SK-N-MC (cell line): ENCODE data around the gene ESYT1.

Source experiments
- DNase-seq: peaks from one replicate; pipeline ENCODE4 v3.0.0-alpha.2; 2011; ENCODE audit warnings: low read depth, low spot score
- H3K27ac ChIP-seq: fragments of 200-600 bp; sonication (generic); 2 replicates; pipeline ENCODE4 v1.5.1; 2016; ENCODE audit warnings: mixed run types
- H3K36me3 ChIP-seq: fragments of 200-600 bp; sonication (generic); 2 replicates; pipeline ENCODE4 v1.6.1; 2017; ENCODE audit warnings: antibody characterized with exemption, low read length, mixed read lengths; ENCODE audit not compliant: insufficient read depth
- H3K4me3 ChIP-seq: fragments of 200-600 bp; sonication (generic); 2 replicates; pipeline ENCODE4 v1.5.1; 2016
- H3K9ac ChIP-seq: fragments of 200-600 bp; sonication (generic); 2 replicates; pipeline ENCODE4 v1.8.0; 2017; ENCODE audit warnings: mixed run types, mixed read lengths; ENCODE audit not compliant: insufficient read length
- H3K9me3 ChIP-seq: fragments of 200-600 bp; sonication (generic); 2 replicates; pipeline ENCODE4 v1.6.1; 2017; ENCODE audit warnings: low read depth, mild to moderate bottlenecking, antibody characterized with exemption, low read length, moderate library complexity, mixed read lengths
- EZH2 ChIP-seq: fragments of 200-600 bp; sonication (generic); IDR thresholded peaks from one replicate; pipeline ENCODE4 v1.6.1; 2017; ENCODE audit warnings: antibody characterized with exemption
- FOXP2 ChIP-seq: optimal IDR thresholded peaks from 2 replicates; pipeline ENCODE3; 2011; ENCODE audit warnings: mild to moderate bottlenecking, moderate library complexity; ENCODE audit not compliant: insufficient read depth; ENCODE audit errors: extremely low read length, control extremely low read depth
- POLR2AphosphoS5 ChIP-seq: IDR thresholded peaks from 2 replicates; pipeline ENCODE4 v1.6.1; 2012; ENCODE audit warnings: mild to moderate bottlenecking, low read depth, low read length, borderline replicate concordance

Gene ESYT1

DNA sequence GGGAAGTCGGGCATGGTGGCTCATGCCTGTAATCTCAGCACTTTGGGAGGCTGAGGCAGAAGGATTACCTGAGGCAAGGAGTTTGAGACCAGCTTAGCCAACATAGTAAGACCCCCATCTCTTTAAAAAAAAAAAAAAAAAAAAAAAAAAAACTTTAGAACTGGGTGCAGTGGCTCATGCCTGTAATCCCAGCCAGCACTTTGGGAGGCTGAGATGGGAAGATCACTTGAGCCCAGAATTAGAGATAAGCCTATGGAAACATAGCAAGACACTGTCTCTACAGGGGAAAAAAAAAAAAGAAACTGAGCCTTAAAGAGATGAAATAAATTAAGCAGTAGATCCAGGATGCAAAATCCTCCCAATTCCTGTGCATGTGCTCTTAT, 25.4 kb upstream of the ESYT1 start:
- H3K27ac ChIP-seq = no peak overlapping the region
- DNase-seq = no peak
- H3K9ac ChIP-seq = no peak overlapping the region
- no peaks in the 10 kb centered on the region for H3K9me3 ChIP-seq
- no peak overlapping the region for H3K4me3 ChIP-seq
- H3K36me3 ChIP-seq = peaks cover 18% of the 10 kb centered on the region
- TF ChIP-seq POLR2AphosphoS5 (no peak), FOXP2 (no peak), EZH2 (no peak)

- Histone ChIP-seq H3K27ac (peak overlapping the region; percentile 39; the same call in 1 of the 2 replicates), H3K9ac (peak overlapping the region; percentile 98)
- TF ChIP-seq FOXP2 = no peak
- TF ChIP-seq POLR2AphosphoS5 = no peak
- TF ChIP-seq EZH2 = no peak
Measured at GRCh38 chr12:56103066-56103711, 24.9 kb upstream of the ESYT1 start.

DNA sequence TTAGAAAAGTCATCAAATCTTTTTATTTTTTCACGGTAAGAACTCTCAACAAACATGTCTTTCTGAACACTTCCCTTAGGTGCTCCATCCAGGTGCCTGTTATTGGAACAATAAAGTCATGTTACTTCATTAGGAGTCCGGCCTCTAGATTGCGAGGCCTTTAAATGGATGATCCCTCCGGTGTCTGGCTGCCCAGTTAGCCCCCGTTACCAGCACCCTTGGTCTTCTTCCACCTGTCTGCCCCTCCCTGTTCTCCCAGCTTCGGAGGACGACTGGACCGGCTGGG, 24.3 kb upstream of the ESYT1 start:
- H3K9me3 ChIP-seq = no peaks in the 10 kb centered on the region
- H3K27ac ChIP-seq = peak overlapping the region; percentile 39; the same call in 1 of the 2 replicates
- DNase-seq = no peak
- peak overlapping the region; percentile 93 for H3K4me3 ChIP-seq
- TF ChIP-seq EZH2 (no peak), FOXP2 (no peak), POLR2AphosphoS5 (no peak)
- H3K36me3 ChIP-seq = peaks cover 29% of the 10 kb centered on the region
- H3K9ac ChIP-seq = peak overlapping the region; percentile 98

More at GRCh38 chr12:56103066-56103711, 24.9 kb upstream of the ESYT1 start:
- DNase-seq = no peak
- H3K9me3 ChIP-seq = no peaks in the 10 kb centered on the region
- peaks cover 23% of the 10 kb centered on the region for H3K36me3 ChIP-seq
- peak overlapping the region; percentile 93 for H3K4me3 ChIP-seq

GRCh38 chr12:56104109-56104814, 23.8 kb upstream of the ESYT1 start, which contains the start of gene PA2G4:
PA2G4 (plus strand) TSS chr12:56104559; CDS start chr12:56104738, 179 bp downstream.
- peak within 1 kb of the TSS; percentile 98 for H3K9ac ChIP-seq
- DNase-seq = peak; percentile 79
- no peaks in the 10 kb centered on the region for H3K9me3 ChIP-seq
- H3K36me3 ChIP-seq = peaks cover 34% of the 10 kb centered on the region
- H3K4me3 ChIP-seq = peak within 1 kb of the TSS; percentile 93
- peak within 1 kb of the TSS; percentile 76 for H3K27ac ChIP-seq
- peak; percentile 93 for TF ChIP-seq FOXP2
- TF ChIP-seq EZH2 = no peak
- TF ChIP-seq POLR2AphosphoS5 = peak; percentile 87

GRCh38 chr12:56104815-56105608, 23.1 kb upstream of the ESYT1 start:
- peak overlapping the region; percentile 93 for H3K4me3 ChIP-seq
- H3K9me3 ChIP-seq = no peaks in the 10 kb centered on the region
- DNase-seq = no peak
- no peak for TF ChIP-seq FOXP2
- TF ChIP-seq POLR2AphosphoS5 = no peak
- no peak for TF ChIP-seq EZH2
- H3K27ac ChIP-seq = peak overlapping the region; percentile 76
- peaks cover 42% of the 10 kb centered on the region for H3K36me3 ChIP-seq
- peak overlapping the region; percentile 98 for H3K9ac ChIP-seq

GRCh38 chr12:56105609-56105902, 22.5 kb upstream of the ESYT1 start:
- peak overlapping the region; percentile 76; the same call in 1 of the 2 replicates for H3K27ac ChIP-seq
- peak overlapping the region; percentile 98 for H3K9ac ChIP-seq
- peak overlapping the region; percentile 93 for H3K4me3 ChIP-seq
- DNase-seq = no peak
- TF ChIP-seq EZH2 = no peak
- TF ChIP-seq POLR2AphosphoS5 = no peak
- TF ChIP-seq FOXP2 = no peak
- no peaks in the 10 kb centered on the region for H3K9me3 ChIP-seq
- H3K36me3 ChIP-seq = peaks cover 47% of the 10 kb centered on the region

GRCh38 chr12:56107242-56107641, 20.8 kb upstream of the ESYT1 start:
- Histone ChIP-seq H3K9me3 (no peaks in the 10 kb centered on the region), H3K4me3 (no peak overlapping the region), H3K36me3 (peaks cover 62% of the 10 kb centered on the region), H3K27ac (no peak overlapping the region; the same call in 1 of the 2 replicates), H3K9ac (no peak overlapping the region)
- TF ChIP-seq POLR2AphosphoS5 (no peak), FOXP2 (no peak), EZH2 (no peak)
- no peak for DNase-seq

DNA sequence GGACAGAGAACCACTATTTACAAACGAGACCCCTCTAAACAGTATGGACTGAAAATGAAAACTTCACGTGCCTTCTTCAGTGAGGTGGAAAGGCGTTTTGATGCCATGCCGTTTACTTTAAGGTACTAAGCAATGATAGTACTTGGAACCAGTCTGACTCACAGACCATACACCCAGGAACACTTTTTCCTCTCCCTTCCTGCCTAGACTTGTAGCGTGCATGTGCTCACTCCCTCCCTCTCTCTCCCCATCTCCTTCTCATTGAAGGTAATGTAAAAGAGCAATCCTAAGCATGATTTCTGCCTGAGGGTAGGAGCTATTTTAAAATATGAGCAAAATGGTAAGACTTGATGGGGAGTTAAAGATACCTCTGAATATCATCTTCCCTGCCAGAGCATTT, 17.5 kb upstream of the ESYT1 start:
- no peak overlapping the region for H3K9ac ChIP-seq
- H3K27ac ChIP-seq = no peak overlapping the region
- no peak overlapping the region for H3K4me3 ChIP-seq
- no peaks in the 10 kb centered on the region for H3K9me3 ChIP-seq
- TF ChIP-seq FOXP2 = no peak
- no peak for TF ChIP-seq POLR2AphosphoS5
- no peak for TF ChIP-seq EZH2
- H3K36me3 ChIP-seq = peaks cover 84% of the 10 kb centered on the region
- DNase-seq = no peak
